H1 (cell line): ENCODE results near the gene NKAIN2. TPM values are rescaled to one million over a fixed set of nuclear protein-coding genes. Genes with fewer than 3 reads are reported as not detected.

Experiments
- EZH2 ChIP-seq: fragments of 200-600 bp; sonication (generic); IDR thresholded peaks from 2 replicates; pipeline ENCODE4 v1.7.1; 2012; ENCODE audit warnings: low read depth, mild to moderate bottlenecking, moderate library complexity, low read length, inconsistent platforms; ENCODE audit not compliant: severe bottlenecking
- HDAC6 ChIP-seq: IDR thresholded peaks from one replicate; pipeline ENCODE4 v1.7.1; 2012; ENCODE audit warnings: low read depth, mild to moderate bottlenecking, inconsistent platforms, low read length, moderate library complexity
- JUN ChIP-seq: IDR thresholded peaks from 2 replicates; pipeline ENCODE4 v1.6.1; 2011; ENCODE audit warnings: low read depth, mild to moderate bottlenecking, improper control_type of control experiment, low read length
- JUND ChIP-seq: IDR thresholded peaks from 2 replicates; pipeline ENCODE4 v1.6.1; 2011; ENCODE audit warnings: mild to moderate bottlenecking, improper control_type of control experiment, low read length
- USF2 ChIP-seq: IDR thresholded peaks from 2 replicates; pipeline ENCODE4 v1.6.1; 2011; ENCODE audit warnings: low read length, improper control_type of control experiment
- polyA plus RNA-seq, 7 experiments: library from polyadenylated mRNA; depleted of rRNA in 3 of 7; stranded (reverse) in 5 of 7; unstranded in 2 of 7; fragments of >200 nt in 5 of 7; fragments of 200-250 nt in 2 of 7; gene quantifications; 1 replicate in 5 of 7; 2 replicates in 1 of 7; 4 replicates in 1 of 7; pipeline versions ENCODE4 v1.2.1 to v1.2.3, GENCODE V29; 2011 to 2013; ENCODE audit warnings: missing spikeins in 2 of 7, mixed read lengths in 2 of 7
- total RNA-seq: library from RNA; stranded (reverse); fragmentation: NEBNext Ultra II Directional; extraction: Animal tissue kit (Norgen Biotek cat#: 25700); gene quantifications from 2 replicates; pipeline ENCODE4 v1.2.1, GENCODE V29; 2021

NKAIN2 gene
- total and polyA plus RNA-seq, 2 of the 8 experiments (the other 6 are each of a cell fraction or from before 2014, with no cell fraction given), result 0.20 to 0.34 TPM

DNA sequence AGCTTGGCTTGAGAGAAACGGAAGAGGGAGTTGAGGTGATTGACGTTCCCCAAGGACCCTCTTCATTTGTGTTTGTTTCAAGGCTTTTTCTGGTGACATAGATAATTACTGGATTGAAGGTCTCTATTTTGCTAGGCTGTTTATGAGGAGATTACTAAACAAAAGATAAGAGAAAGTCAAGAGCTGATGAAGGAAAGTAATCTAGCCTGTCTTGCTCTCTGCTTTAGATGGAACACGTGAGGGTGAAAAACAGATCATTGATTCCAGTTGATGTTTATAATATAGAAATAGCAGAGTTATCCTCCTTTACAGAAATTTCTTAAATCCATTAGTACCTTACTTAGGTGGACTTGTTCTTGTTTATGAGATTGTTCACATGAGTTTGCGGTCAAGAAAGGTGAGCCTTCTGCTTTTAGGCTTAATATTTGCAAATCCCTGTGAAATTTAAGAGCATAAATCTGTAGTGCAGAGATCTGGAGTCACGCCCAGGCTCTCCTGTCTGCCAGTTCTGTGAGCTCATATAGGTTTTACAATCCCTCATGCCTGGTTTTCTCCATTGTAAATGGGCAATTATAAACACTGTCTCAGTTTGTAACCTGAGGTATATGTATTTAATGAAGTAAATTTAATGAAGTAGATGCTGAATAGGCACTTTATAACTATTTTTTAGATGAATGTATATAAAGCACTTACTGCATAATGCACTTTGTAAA is 272.8 kb downstream of the NKAIN2 start (continued):
- TF ChIP-seq USF2 (no peak), EZH2 (no peak), JUND (no peak), JUN (no peak), HDAC6 (no peak)
